K562 (cell line): Measurements from ENCODE around the gene MITF. TPM values are rescaled to one million over a fixed set of nuclear protein-coding genes. Genes with fewer than 3 reads are reported as not detected.

Source experiments
- EP300 ChIP-seq: IDR thresholded peaks from 2 replicates; pipeline ENCODE4 v1.6.1; 2012; ENCODE audit warnings: low read length, improper control_type of control experiment
- HDAC1 ChIP-seq, 2 experiments: fragments of 450-650 bp; IDR thresholded peaks; 2 replicates each; pipeline ENCODE4 v1.6.1; 2016 to 2017; ENCODE audit warnings: inconsistent platforms in 1 of 2, mild to moderate bottlenecking in 1 of 2, moderate library complexity in 1 of 2
- HDAC2 ChIP-seq: fragments of 450-650 bp; IDR thresholded peaks from 2 replicates; pipeline ENCODE4 v1.6.1; 2016; ENCODE audit warnings: mild to moderate bottlenecking
- MEF2A ChIP-seq: IDR thresholded peaks from 2 replicates; pipeline ENCODE4 v1.6.1; 2011; ENCODE audit warnings: low read depth, mild to moderate bottlenecking, low read length, moderate library complexity; ENCODE audit not compliant: control insufficient read depth
- PPARD ChIP-seq: fragments of 250-450 bp; sonication (Bioruptor Pico); IDR thresholded peaks from 2 replicates; pipeline ENCODE4 v1.8.0; 2022; ENCODE audit warnings: inconsistent platforms, mild to moderate bottlenecking, moderate library complexity
- RFX5 ChIP-seq: IDR thresholded peaks from 2 replicates; pipeline ENCODE4 v1.6.1; 2011; ENCODE audit warnings: low read depth, mild to moderate bottlenecking, improper control_type of control experiment, low read length
- SMC3 ChIP-seq: conservative IDR thresholded peaks from 2 replicates; pipeline ENCODE4 v1.6.1; 2011; ENCODE audit warnings: low read depth, low read length, improper control_type of control experiment; ENCODE audit not compliant: insufficient read depth
- SRSF1 ChIP-seq: fragments of 200-400 bp; formaldehyde crosslinking; IDR thresholded peaks from 2 replicates; pipeline ENCODE4 v1.6.1; 2017; ENCODE audit warnings: mild to moderate bottlenecking, low read depth, low read length, moderate library complexity
- TCF3 ChIP-seq: sonication (generic); formaldehyde crosslinking; IDR thresholded peaks from 2 replicates; pipeline ENCODE4 v1.4.0; 2020; ENCODE audit warnings: mild to moderate bottlenecking, missing genetic modification reagents
- TFAM ChIP-seq: fragments of 250-450 bp; sonication (Bioruptor Pico); conservative IDR thresholded peaks from 2 replicates; pipeline ENCODE4 v1.5.0; 2021; ENCODE audit warnings: mild to moderate bottlenecking, moderate library complexity
- ZNF384 ChIP-seq: IDR thresholded peaks from 2 replicates; pipeline ENCODE4 v1.6.1; 2012; ENCODE audit warnings: low read depth, low read length, improper control_type of control experiment
- ZNF431 ChIP-seq: sonication (generic); formaldehyde crosslinking; IDR thresholded peaks from 2 replicates; pipeline ENCODE4 v1.8.0; 2022; ENCODE audit warnings: mild to moderate bottlenecking, missing genetic modification reagents
- polyA plus RNA-seq, 8 experiments: library from polyadenylated mRNA; depleted of rRNA in 4 of 8; stranded (reverse) in 5 of 8; unstranded in 3 of 8; fragments of >200 nt; fragmentation: Nextera tagmentation in 2 of 8; fragmentation: Illumina TruSeq in 1 of 8; extraction: Ambion mirVana in 2 of 8; extraction: Trizol in 1 of 8; gene quantifications; 2 replicates each; pipeline versions ENCODE4 v1.2.1 to v1.2.3, GENCODE V29; 2011 to 2014; ENCODE audit warnings: inconsistent platforms in 1 of 8, missing spikeins in 1 of 8
- total RNA-seq, 7 experiments: library from RNA; depleted of rRNA in 6 of 7; stranded (reverse); fragments of >200 nt in 6 of 7; fragmentation: Illumina TruSeq in 2 of 7; extraction: Trizol in 2 of 7; gene quantifications; 2 replicates each; pipeline versions ENCODE4 v1.2.1 to v1.2.3, GENCODE V29; 2011 to 2021; ENCODE audit warnings: low replicate concordance in 1 of 7
- TF ChIP-seq, protein P1 (sequence below): sonication (generic); formaldehyde crosslinking; IDR thresholded peaks from 2 replicates; pipeline ENCODE4 v1.8.1; 2023; ENCODE audit warnings: missing genetic modification reagents, mild to moderate bottlenecking, borderline replicate concordance
- TF ChIP-seq, protein P2 (sequence below): fragments of 450-650 bp; IDR thresholded peaks from 2 replicates; pipeline ENCODE4 v1.7.0; 2016; ENCODE audit warnings: borderline replicate concordance
- TF ChIP-seq, protein P3 (sequence below): fragments of 450-650 bp; IDR thresholded peaks from 2 replicates; pipeline ENCODE4 v1.6.1; 2016; ENCODE audit warnings: low read depth

The MITF gene
- total and polyA plus RNA-seq, 9 of the 15 experiments (the other 6 are each of a cell fraction or from before 2014, with no cell fraction given) = 5.6 to 14.9 (median 11.1) TPM

DNA sequence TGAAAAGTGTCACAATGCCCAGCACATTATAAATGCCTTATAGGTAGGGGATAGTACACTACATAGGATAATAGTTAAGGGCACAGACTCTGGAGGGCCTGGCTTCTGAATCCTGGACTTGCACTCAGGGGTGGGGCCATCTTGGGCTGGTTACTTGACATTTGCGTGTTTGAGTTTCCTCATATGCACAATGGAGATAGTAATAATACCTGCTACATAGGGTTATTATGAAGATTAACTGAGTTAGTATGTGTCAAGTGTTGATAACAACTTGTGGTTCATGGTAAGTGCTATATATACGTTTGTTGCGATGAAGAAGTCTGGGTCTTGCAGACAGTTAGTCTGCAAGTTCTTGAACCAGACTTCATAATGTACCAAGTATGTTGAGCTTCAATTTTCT is 37.0 kb downstream of the MITF start (continued):
- TF ChIP-seq, protein P1, sequence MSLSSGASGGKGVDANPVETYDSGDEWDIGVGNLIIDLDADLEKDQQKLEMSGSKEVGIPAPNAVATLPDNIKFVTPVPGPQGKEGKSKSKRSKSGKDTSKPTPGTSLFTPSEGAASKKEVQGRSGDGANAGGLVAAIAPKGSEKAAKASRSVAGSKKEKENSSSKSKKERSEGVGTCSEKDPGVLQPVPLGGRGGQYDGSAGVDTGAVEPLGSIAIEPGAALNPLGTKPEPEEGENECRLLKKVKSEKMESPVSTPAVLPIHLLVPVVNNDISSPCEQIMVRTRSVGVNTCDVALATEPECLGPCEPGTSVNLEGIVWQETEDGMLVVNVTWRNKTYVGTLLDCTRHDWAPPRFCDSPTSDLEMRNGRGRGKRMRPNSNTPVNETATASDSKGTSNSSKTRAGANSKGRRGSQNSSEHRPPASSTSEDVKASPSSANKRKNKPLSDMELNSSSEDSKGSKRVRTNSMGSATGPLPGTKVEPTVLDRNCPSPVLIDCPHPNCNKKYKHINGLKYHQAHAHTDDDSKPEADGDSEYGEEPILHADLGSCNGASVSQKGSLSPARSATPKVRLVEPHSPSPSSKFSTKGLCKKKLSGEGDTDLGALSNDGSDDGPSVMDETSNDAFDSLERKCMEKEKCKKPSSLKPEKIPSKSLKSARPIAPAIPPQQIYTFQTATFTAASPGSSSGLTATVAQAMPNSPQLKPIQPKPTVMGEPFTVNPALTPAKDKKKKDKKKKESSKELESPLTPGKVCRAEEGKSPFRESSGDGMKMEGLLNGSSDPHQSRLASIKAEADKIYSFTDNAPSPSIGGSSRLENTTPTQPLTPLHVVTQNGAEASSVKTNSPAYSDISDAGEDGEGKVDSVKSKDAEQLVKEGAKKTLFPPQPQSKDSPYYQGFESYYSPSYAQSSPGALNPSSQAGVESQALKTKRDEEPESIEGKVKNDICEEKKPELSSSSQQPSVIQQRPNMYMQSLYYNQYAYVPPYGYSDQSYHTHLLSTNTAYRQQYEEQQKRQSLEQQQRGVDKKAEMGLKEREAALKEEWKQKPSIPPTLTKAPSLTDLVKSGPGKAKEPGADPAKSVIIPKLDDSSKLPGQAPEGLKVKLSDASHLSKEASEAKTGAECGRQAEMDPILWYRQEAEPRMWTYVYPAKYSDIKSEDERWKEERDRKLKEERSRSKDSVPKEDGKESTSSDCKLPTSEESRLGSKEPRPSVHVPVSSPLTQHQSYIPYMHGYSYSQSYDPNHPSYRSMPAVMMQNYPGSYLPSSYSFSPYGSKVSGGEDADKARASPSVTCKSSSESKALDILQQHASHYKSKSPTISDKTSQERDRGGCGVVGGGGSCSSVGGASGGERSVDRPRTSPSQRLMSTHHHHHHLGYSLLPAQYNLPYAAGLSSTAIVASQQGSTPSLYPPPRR = no peak
- TF ChIP-seq, protein P2, sequence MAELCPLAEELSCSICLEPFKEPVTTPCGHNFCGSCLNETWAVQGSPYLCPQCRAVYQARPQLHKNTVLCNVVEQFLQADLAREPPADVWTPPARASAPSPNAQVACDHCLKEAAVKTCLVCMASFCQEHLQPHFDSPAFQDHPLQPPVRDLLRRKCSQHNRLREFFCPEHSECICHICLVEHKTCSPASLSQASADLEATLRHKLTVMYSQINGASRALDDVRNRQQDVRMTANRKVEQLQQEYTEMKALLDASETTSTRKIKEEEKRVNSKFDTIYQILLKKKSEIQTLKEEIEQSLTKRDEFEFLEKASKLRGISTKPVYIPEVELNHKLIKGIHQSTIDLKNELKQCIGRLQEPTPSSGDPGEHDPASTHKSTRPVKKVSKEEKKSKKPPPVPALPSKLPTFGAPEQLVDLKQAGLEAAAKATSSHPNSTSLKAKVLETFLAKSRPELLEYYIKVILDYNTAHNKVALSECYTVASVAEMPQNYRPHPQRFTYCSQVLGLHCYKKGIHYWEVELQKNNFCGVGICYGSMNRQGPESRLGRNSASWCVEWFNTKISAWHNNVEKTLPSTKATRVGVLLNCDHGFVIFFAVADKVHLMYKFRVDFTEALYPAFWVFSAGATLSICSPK = no peak
- TF ChIP-seq RFX5 = no peak
- TF ChIP-seq ZNF384 = no peak
- peak; percentile 75 for TF ChIP-seq TCF3 (CRISPR knock-in tag)
- peak; percentile 34; the same call in 1 of the 2 replicates for TF ChIP-seq EP300
- TF ChIP-seq PPARD (CRISPR knock-in tag) = no peak
- no peak for TF ChIP-seq SRSF1
- no peak for TF ChIP-seq HDAC2
- TF ChIP-seq SMC3 = no peak
- TF ChIP-seq, protein P3, sequence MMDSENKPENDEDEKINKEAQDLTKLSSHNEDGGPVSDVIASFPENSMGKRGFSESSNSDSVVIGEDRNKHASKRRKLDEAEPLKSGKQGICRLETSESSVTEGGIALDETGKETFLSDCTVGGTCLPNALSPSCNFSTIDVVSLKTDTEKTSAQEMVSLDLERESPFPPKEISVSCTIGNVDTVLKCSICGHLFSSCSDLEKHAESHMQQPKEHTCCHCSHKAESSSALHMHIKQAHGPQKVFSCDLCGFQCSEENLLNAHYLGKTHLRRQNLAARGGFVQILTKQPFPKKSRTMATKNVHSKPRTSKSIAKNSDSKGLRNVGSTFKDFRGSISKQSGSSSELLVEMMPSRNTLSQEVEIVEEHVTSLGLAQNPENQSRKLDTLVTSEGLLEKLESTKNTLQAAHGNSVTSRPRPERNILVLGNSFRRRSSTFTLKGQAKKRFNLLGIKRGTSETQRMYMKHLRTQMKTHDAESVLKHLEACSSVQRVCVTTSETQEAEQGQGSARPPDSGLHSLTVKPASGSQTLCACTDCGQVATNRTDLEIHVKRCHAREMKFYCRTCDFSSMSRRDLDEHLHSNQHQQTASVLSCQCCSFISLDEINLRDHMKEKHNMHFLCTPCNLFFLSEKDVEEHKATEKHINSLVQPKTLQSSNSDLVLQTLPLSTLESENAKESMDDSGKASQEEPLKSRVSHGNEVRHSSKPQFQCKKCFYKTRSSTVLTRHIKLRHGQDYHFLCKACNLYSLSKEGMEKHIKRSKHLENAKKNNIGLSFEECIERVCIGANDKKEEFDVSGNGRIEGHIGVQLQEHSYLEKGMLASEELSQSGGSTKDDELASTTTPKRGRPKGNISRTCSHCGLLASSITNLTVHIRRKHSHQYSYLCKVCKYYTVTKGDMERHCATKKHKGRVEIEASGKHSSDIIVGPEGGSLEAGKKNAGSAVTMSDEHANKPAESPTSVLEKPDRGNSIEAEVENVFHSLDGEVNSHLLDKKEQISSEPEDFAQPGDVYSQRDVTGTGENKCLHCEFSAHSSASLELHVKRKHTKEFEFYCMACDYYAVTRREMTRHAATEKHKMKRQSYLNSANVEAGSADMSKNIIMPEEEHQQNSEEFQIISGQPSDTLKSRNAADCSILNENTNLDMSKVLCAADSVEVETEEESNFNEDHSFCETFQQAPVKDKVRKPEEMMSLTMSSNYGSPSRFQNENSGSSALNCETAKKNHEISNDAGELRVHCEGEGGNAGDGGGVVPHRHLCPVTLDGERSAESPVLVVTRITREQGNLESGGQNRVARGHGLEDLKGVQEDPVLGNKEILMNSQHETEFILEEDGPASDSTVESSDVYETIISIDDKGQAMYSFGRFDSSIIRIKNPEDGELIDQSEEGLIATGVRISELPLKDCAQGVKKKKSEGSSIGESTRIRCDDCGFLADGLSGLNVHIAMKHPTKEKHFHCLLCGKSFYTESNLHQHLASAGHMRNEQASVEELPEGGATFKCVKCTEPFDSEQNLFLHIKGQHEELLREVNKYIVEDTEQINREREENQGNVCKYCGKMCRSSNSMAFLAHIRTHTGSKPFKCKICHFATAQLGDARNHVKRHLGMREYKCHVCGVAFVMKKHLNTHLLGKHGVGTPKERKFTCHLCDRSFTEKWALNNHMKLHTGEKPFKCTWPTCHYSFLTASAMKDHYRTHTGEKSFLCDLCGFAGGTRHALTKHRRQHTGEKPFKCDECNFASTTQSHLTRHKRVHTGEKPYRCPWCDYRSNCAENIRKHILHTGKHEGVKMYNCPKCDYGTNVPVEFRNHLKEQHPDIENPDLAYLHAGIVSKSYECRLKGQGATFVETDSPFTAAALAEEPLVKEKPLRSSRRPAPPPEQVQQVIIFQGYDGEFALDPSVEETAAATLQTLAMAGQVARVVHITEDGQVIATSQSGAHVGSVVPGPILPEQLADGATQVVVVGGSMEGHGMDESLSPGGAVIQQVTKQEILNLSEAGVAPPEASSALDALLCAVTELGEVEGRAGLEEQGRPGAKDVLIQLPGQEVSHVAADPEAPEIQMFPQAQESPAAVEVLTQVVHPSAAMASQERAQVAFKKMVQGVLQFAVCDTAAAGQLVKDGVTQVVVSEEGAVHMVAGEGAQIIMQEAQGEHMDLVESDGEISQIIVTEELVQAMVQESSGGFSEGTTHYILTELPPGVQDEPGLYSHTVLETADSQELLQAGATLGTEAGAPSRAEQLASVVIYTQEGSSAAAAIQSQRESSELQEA = no peak
- TF ChIP-seq MEF2A = no peak
- no peak for TF ChIP-seq HDAC1 (IDR thresholded peaks at IDR 0.05)
- no peak for TF ChIP-seq TFAM
- no peak for TF ChIP-seq ZNF431 (CRISPR knock-in tag)
